ENCODE measurements around the gene HMOX2.

- TF ChIP-seq EZH2 (IDR thresholded peaks at IDR 0.05) (no peak), POLR2AphosphoS5 (IDR thresholded peaks at IDR 0.05; ENCODE audit: borderline replicate concordance, low read depth, low read length) (no peak)
These were observed 5.3 kb downstream of the HMOX2 start for GRCh38 chr16:4481526-4481925.

Measured in SK-N-MC (cell line).